Heart right ventricle (tissue), 16 donors: Measurements from ENCODE around the gene KRTAP10-2. TPM values are rescaled to one million over a fixed set of nuclear protein-coding genes. Genes with fewer than 3 reads are reported as not detected.

Source experiments
- ATAC-seq, 8 donors: fragments of 200-7000 bp; cut with Tn5 transposase; one replicate each; pipeline ENCODE4 v1.9.1; 2020; ENCODE audit warnings: mild to moderate bottlenecking in 8 of 8, moderate library complexity in 8 of 8, moderate number of reproducible peaks in 1 of 8
- DNase-seq, 2 donors: peaks; one replicate each; pipeline ENCODE4 v3.0.0-alpha.2; 2020
- H3K27ac ChIP-seq, 10 donors: fragments of 200-600 bp; sonication (generic) in 2 of 10; one replicate each; pipeline versions ENCODE4 v1.5.0 to v1.8.0; 2020 to 2022; ENCODE audit warnings: mild to moderate bottlenecking in 3 of 10
- H3K27me3 ChIP-seq, 7 donors: fragments of 200-600 bp; one replicate each; pipeline ENCODE4 v1.8.0; 2021 to 2022; ENCODE audit warnings: mild to moderate bottlenecking in 2 of 7
- H3K36me3 ChIP-seq, 9 donors: fragments of 200-600 bp; sonication (generic) in 1 of 9; one replicate each; pipeline versions ENCODE4 v1.5.0 to v1.8.0; 2020 to 2022; ENCODE audit warnings: mild to moderate bottlenecking in 2 of 9
- H3K4me1 ChIP-seq, 9 donors: fragments of 200-600 bp; sonication (generic) in 1 of 9; one replicate each; pipeline versions ENCODE4 v1.5.0 to v1.8.0; 2020 to 2022; ENCODE audit warnings: mild to moderate bottlenecking in 4 of 9
- H3K4me3 ChIP-seq, 10 donors: fragments of 200-600 bp; sonication (generic) in 2 of 10; one replicate each; pipeline versions ENCODE4 v1.5.0 to v1.8.0; 2020 to 2022; ENCODE audit warnings: mild to moderate bottlenecking in 7 of 10, moderate library complexity in 2 of 10
- H3K9me3 ChIP-seq, 11 donors: fragments of 200-600 bp in 10 of 11; sonication (generic) in 2 of 11; one replicate each; pipeline versions ENCODE4 v1.5.0 to v1.8.0; 2013 to 2022; ENCODE audit warnings: mild to moderate bottlenecking in 2 of 11, control low read depth in 1 of 11, moderate library complexity in 1 of 11
- WGBS, 2 donors: extraction: QIAGEN DNeasy Blood & Tissue Kit; methylation state at CpG; one replicate each; pipeline ENCODE4 v1.1.7; 2013; ENCODE audit warnings: inconsistent platforms in 1 of 2; 5-methylcytosine and 5-hydroxymethylcytosine counted together
- intact Hi-C, 10 donors: fragments of 100-400 bp; cut with DNase I; formaldehyde crosslinking; loops; one replicate each; pipeline versions ENCODE4 v1.11.1 to v1.14.2; 2022
- polyA plus RNA-seq, 2 donors: library from polyadenylated mRNA; stranded (reverse); fragments of 200-250 nt; gene quantifications; one replicate each; pipeline ENCODE4 v1.2.3, GENCODE V29; 2013
- total RNA-seq, 10 donors: library from RNA; stranded (reverse); fragmentation: NEBNext Ultra II Directional in 3 of 10; extraction: Animal tissue kit (Norgen Biotek cat#: 25700) in 3 of 10; gene quantifications; one replicate each; pipeline versions ENCODE4 v1.2.1 to v1.2.4, GENCODE V29; 2021 to 2023
- TF ChIP-seq, protein P1 (sequence below), 9 donors: fragments of 200-600 bp; sonication (generic) in 2 of 9; IDR thresholded peaks; one replicate each; pipeline versions ENCODE4 v1.5.0 to v1.8.0; 2021 to 2022; ENCODE audit warnings: antibody characterized with exemption in 9 of 9, mild to moderate bottlenecking in 5 of 9, moderate library complexity in 1 of 9
- donor health status: Arrhythmogenic right ventricular cardiomyopathy.
- donor health status: ischemic (EF 13 %, LVEDD 7.1; RV severe dilation, severe dysfunction).
- donor health status: healthy with polysubstance abuse.
- donor health status: DM: no; HTN: yes; CAD: no.
- donor health status: DM: no; HTN: no; CAD: no.
- donor health status: ischemic (EF 25% LVEDD 6.9; RV normal size, moderate dysfunction).
- donor health status: ischemic (EF 25% LVEDD 5.7; RV mildly dilated, moderate dysfunction).
- donor health status: healthy.
- donor health status: DM: yes; HTN: yes; CAD: no.
- donor health status: Ischemic cardiomyopathy.
- donor health status: ischemic (EF 35%, LVEDD 5.7; RV mildly dilated, moderate dysfunction).
- donor health status: nonischemic (EF 11% LVEDD 7.7; RV severe dilation, severe dysfunction).
- donor health status: DM: yes; HTN: yes; CAD: no.
- donor health status: PGD.
- donor health status: ischemic (EF 29% LVEDD 5.4; RV normal size, mild dysfunction).
- donor health status: nonischemic (EF 23%, LVEDD 6.1; RV moderate dilation, normal function).

The KRTAP10-2 gene
- total and polyA plus RNA-seq, 12 donors, result not detected

DNA sequence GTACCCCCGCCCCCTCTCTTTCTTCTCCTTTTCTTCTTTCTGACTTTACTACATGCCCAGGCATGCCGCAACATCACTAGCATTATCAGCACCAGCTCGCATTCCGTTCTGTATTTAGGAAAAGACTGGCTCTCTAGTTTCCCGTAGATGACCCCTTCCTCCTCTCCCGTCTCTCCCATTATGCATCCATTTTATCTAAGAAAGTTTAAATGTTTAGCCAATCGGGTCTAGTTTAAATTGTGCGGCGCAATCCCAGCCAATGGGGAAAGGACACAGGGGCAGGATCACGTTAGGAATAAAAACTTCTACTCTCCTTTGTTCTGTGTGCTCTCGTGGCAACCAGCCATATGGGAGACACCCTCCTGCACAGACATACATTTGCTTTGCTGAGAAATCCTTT, 46.8 kb upstream of the KRTAP10-2 start:
- H3K9me3 ChIP-seq, result peaks cover 0 to 10% (median 0%) of the 10 kb centered on the region in 11 donors
- no peak for DNase-seq
- intact Hi-C loops, result no loop called here
- peaks cover 0 to 4% (median 0%) of the 10 kb centered on the region in 9 donors for H3K4me1 ChIP-seq
- no peak overlapping the region for H3K4me3 ChIP-seq
- H3K27ac ChIP-seq, result no peak overlapping the region
- ATAC-seq, result no peak
- TF ChIP-seq, protein P1, sequence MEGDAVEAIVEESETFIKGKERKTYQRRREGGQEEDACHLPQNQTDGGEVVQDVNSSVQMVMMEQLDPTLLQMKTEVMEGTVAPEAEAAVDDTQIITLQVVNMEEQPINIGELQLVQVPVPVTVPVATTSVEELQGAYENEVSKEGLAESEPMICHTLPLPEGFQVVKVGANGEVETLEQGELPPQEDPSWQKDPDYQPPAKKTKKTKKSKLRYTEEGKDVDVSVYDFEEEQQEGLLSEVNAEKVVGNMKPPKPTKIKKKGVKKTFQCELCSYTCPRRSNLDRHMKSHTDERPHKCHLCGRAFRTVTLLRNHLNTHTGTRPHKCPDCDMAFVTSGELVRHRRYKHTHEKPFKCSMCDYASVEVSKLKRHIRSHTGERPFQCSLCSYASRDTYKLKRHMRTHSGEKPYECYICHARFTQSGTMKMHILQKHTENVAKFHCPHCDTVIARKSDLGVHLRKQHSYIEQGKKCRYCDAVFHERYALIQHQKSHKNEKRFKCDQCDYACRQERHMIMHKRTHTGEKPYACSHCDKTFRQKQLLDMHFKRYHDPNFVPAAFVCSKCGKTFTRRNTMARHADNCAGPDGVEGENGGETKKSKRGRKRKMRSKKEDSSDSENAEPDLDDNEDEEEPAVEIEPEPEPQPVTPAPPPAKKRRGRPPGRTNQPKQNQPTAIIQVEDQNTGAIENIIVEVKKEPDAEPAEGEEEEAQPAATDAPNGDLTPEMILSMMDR (IDR thresholded peaks at IDR 0.05), result no peak
- 58% methylated on average over 11 of the region's 11 CpGs for WGBS, 2 donors
- peaks cover 0 to 61% (median 14%) of the 10 kb centered on the region in 7 donors for H3K27me3 ChIP-seq
- H3K36me3 ChIP-seq, result no peaks in the 10 kb centered on the region

DNA sequence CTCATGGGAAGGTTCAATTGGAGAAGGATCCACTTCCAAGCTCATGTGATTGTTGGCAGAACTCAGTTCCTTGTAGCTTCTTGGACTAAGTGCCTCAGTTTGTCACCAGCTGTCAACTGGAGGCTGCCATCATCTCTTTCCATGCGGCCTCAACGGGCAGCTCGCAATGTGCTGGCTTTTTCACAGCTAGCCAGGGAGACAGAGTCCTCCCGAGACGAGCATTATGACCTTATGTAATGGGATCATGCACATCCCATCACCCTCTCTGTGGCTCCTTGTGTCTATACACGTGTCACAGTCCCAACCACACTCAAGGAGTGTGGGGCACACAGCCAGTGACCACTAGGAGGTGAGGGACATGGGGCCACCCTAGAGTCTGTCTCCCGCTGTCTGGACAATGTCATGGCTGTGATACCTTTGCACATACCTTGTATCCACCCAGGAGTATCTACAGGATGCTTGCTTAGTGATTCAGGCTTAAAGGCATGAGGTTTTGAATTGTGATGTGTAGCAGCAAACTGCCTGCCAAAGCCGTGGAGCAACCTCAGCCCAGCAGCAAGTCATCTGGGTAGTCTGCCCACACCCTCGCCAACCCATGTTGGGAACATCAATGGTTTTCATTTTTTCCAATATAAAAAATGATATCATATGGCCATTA, 44.9 kb upstream of the KRTAP10-2 start:
- Histone ChIP-seq H3K9me3 (peaks cover 0 to 10% (median 0%) of the 10 kb centered on the region in 11 donors), H3K4me1 (peaks cover 0 to 4% (median 0%) of the 10 kb centered on the region in 9 donors), H3K27me3 (peaks cover 0 to 59% (median 11%) of the 10 kb centered on the region in 7 donors), H3K4me3 (no peak overlapping the region), H3K36me3 (no peaks in the 10 kb centered on the region), H3K27ac (no peak overlapping the region)
- intact Hi-C loops, result no loop called here
- ATAC-seq, result no peak
- 75% methylated on average over 9 of the region's 9 CpGs for WGBS, 2 donors
- DNase-seq, result no peak
- TF ChIP-seq, protein P1 (IDR thresholded peaks at IDR 0.05), result no peak

DNA sequence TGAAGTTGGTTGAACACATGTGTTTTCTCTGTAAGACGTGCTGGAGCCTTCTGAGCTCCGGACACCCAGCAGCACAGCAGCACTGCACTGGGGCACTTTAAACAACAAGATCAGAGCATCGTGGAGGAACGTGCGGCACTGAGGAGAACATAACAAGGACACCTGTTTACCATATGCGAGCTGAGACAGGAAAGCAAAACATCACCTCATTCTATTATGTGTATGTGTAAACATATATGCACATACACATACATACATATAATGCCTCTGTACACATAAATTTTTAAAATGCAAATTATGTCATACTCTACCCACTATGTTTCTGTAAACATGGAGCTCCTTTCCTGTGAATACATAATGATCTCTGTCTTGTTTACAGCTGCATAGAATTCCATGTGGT, 44.2 kb upstream of the KRTAP10-2 start:
- ATAC-seq, result no peak
- Histone ChIP-seq H3K9me3 (peaks cover 0 to 10% (median 0%) of the 10 kb centered on the region in 11 donors), H3K27me3 (peaks cover 0 to 52% (median 11%) of the 10 kb centered on the region in 7 donors), H3K27ac (no peak overlapping the region), H3K36me3 (no peaks in the 10 kb centered on the region), H3K4me3 (no peak overlapping the region), H3K4me1 (peaks cover 0 to 4% (median 0%) of the 10 kb centered on the region in 9 donors)
- TF ChIP-seq, protein P1 (IDR thresholded peaks at IDR 0.05), result no peak
- 75 to 86% methylated on average over 6 of the region's 6 CpGs for WGBS, 2 donors
- no peak for DNase-seq
- intact Hi-C loops, result no loop called here

DNA sequence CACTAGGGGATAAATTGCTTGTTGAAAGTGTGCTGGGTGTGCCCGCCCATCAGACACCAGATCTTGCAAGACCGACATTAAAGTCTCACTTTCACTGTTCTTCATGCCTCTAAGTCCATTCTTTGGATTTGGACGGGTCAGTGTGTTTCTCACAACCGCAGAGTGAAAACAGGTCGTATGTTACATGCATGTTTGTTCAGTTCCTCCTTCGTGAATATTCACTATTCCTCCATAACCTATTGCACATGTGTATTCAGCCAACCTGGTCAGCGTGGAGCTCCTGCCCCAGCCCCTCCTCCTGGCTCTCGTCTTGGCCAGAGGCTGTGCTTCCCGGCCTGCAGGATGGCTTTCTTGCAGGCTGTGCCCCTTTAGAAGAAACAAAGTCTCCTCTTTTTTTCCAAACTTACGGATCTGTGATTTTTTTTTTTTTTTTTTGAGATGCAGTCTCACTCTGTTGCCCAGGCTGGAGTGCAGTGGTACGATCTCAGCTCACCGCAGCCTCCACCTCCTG, 43.2 kb upstream of the KRTAP10-2 start:
- Histone ChIP-seq H3K27me3 (peaks cover 0 to 53% (median 15%) of the 10 kb centered on the region in 7 donors), H3K27ac (no peak overlapping the region), H3K36me3 (no peaks in the 10 kb centered on the region), H3K4me3 (no peak overlapping the region), H3K9me3 (peaks cover 0 to 10% (median 0%) of the 10 kb centered on the region in 11 donors), H3K4me1 (peaks cover 0 to 4% (median 0%) of the 10 kb centered on the region in 9 donors)
- TF ChIP-seq, protein P1 (IDR thresholded peaks at IDR 0.05), result no peak
- intact Hi-C loops, result no loop called here
- ATAC-seq (no peak), DNase-seq (no peak)
- WGBS, 2 donors, result 79 to 82% methylated on average over 12 of the region's 12 CpGs
